Endothelial cell of umbilical vein (primary cell): Measurements from ENCODE around the gene RGS10. TPM values are rescaled to one million over a fixed set of nuclear protein-coding genes. Genes with fewer than 3 reads are reported as not detected.

Source experiments
- BruUV-seq: library from RNA; stranded (reverse); fragments of 400-500 nt; replicated peaks from 2 replicates; lab custom pipeline; 2021; lab: Mats Ljungman, UMichigan
- CTCF ChIA-PET: fragments of 300-600, 350-600 bp; sonication (Branson Sonifier 250); formaldehyde crosslinking; loops from one replicate; lab custom pipeline; 2021; ENCODE audit warnings: antibody characterized with exemption, inconsistent platforms; lab: Charles Lee
- POLR2A ChIA-PET: fragments of 300-600, 350-600 bp; sonication (Branson Sonifier 250); formaldehyde crosslinking; loops from one replicate; lab custom pipeline; 2021; ENCODE audit warnings: antibody characterized with exemption, inconsistent platforms; lab: Charles Lee
- DNase-seq: peaks from one replicate; pipeline ENCODE4 v3.0.0-alpha.2; 2011; ENCODE audit warnings: low read depth, low spot score
- FAIRE-seq: peaks from 2 replicates; lab custom pipeline; 2011; peaks lifted over from hg19 to GRCh38; lab: Jason Lieb, UNC
- H2AFZ ChIP-seq: 2 replicates; pipeline ENCODE4 v1.6.0; 2012; ENCODE audit warnings: low read depth, low read length, control low read depth, inconsistent platforms
- H3K27ac ChIP-seq: 2 replicates; pipeline ENCODE4 v1.5.1; 2011; ENCODE audit warnings: low read depth, mild to moderate bottlenecking, control low read depth, low read length, moderate library complexity; ENCODE audit not compliant: insufficient read depth
- H3K27me3 ChIP-seq, 2 experiments: 2 replicates each; pipeline versions ENCODE4 v1.6.0 to v1.6.1; 2011; ENCODE audit warnings: low read length in 2 of 2, mixed read lengths in 1 of 2; ENCODE audit not compliant: control insufficient read depth in 2 of 2, insufficient read depth in 2 of 2
- H3K36me3 ChIP-seq, 2 experiments: 2 replicates in 1 of 2; 3 replicates in 1 of 2; pipeline ENCODE4 v1.5.1; 2011; ENCODE audit warnings: low read length in 2 of 2, mild to moderate bottlenecking in 1 of 2, moderate library complexity in 1 of 2; ENCODE audit not compliant: control insufficient read depth in 2 of 2, insufficient read depth in 2 of 2; ENCODE audit errors: extremely low read depth in 1 of 2
- H3K4me1 ChIP-seq: 3 replicates; pipeline ENCODE4 v1.5.1; 2011; ENCODE audit warnings: mild to moderate bottlenecking, low read length; ENCODE audit not compliant: control insufficient read depth, insufficient read depth; ENCODE audit errors: extremely low read depth
- H3K4me2 ChIP-seq: 2 replicates; pipeline ENCODE4 v1.6.1; 2011; ENCODE audit warnings: low read length, control low read depth, mixed read lengths; ENCODE audit not compliant: insufficient read depth
- H3K4me3 ChIP-seq, 3 experiments: fragments of 200-600 bp in 1 of 3; sonication (generic), shearing (Covaris generic) in 1 of 3; replicated peaks in 1 of 3; 2 replicates each; pipeline ENCODE4 v1.5.1; 2011 to 2016; ENCODE audit warnings: control low read depth in 3 of 3, low read length in 3 of 3, mild to moderate bottlenecking in 2 of 3, inconsistent platforms in 1 of 3, low read depth in 1 of 3, moderate library complexity in 1 of 3; ENCODE audit not compliant: insufficient read depth in 1 of 3
- H3K79me2 ChIP-seq: 2 replicates; pipeline ENCODE4 v1.6.0; 2012; ENCODE audit warnings: low read length, inconsistent platforms; ENCODE audit not compliant: control insufficient read depth, insufficient read depth
- H3K9ac ChIP-seq: replicated peaks from 2 replicates; pipeline ENCODE3; 2011; ENCODE audit warnings: low read length, control low read depth; ENCODE audit not compliant: insufficient read depth; ENCODE audit errors: extremely low read depth
- H3K9me1 ChIP-seq: replicated peaks from 3 replicates; pipeline ENCODE4 v1.6.0; 2011; ENCODE audit warnings: mild to moderate bottlenecking, low read length; ENCODE audit not compliant: control insufficient read depth, insufficient read depth; ENCODE audit errors: extremely low read depth
- H3K9me3 ChIP-seq: replicated peaks from 2 replicates; pipeline ENCODE4 v1.5.1; 2012; ENCODE audit warnings: low read length, inconsistent platforms; ENCODE audit not compliant: control insufficient read depth, insufficient read depth
- H4K20me1 ChIP-seq: replicated peaks from 2 replicates; pipeline ENCODE3; 2011; ENCODE audit warnings: mild to moderate bottlenecking, low read length; ENCODE audit not compliant: control insufficient read depth, insufficient read depth; ENCODE audit errors: extremely low read depth
- EZH2 ChIP-seq: IDR thresholded peaks from 2 replicates; pipeline ENCODE4 v1.6.1; 2012; ENCODE audit warnings: borderline replicate concordance, low read depth, mild to moderate bottlenecking, moderate library complexity, low read length, inconsistent platforms; ENCODE audit not compliant: severe bottlenecking
- FOS ChIP-seq: IDR thresholded peaks from 2 replicates; pipeline ENCODE4 v1.6.1; 2011; ENCODE audit warnings: mild to moderate bottlenecking, low read length, moderate library complexity, borderline replicate concordance; ENCODE audit not compliant: insufficient read depth
- GATA2 ChIP-seq: IDR thresholded peaks from 2 replicates; pipeline ENCODE4 v1.7.0; 2011; ENCODE audit warnings: low read depth, mild to moderate bottlenecking, moderate library complexity, mixed read lengths, low read length; ENCODE audit not compliant: insufficient read length, insufficient read depth
- JUN ChIP-seq: IDR thresholded peaks from 2 replicates; pipeline ENCODE4 v1.6.1; 2011; ENCODE audit warnings: borderline replicate concordance, low read depth; ENCODE audit not compliant: insufficient read length, insufficient read depth
- MAX ChIP-seq: IDR thresholded peaks from 2 replicates; pipeline ENCODE4 v1.6.1; 2011; ENCODE audit not compliant: insufficient read depth, insufficient read length
- MYC ChIP-seq: IDR thresholded peaks from one replicate; pipeline ENCODE4 v1.6.1; 2011; ENCODE audit warnings: mild to moderate bottlenecking, low read depth, low read length
- POLR2A ChIP-seq: IDR thresholded peaks from 2 replicates; pipeline ENCODE4 v1.6.1; 2012; ENCODE audit warnings: low read depth, mild to moderate bottlenecking, control low read depth, low read length
- POLR2AphosphoS5 ChIP-seq: IDR thresholded peaks from 2 replicates; pipeline ENCODE4 v1.6.1; 2012; ENCODE audit warnings: low read depth, mild to moderate bottlenecking, control low read depth, low read length, moderate library complexity; ENCODE audit not compliant: insufficient read depth
- dilution Hi-C: fragments of 300-500 bp; cut with MboI; formaldehyde crosslinking; loops from one replicate; pipeline ENCODE4 v1.15.0; 2019; ENCODE audit warnings: low sequenced_read_pairs; ENCODE audit not compliant: extremely low pct_ligation_motif_present
- intact Hi-C: fragments of 100-400 bp; cut with micrococcal nuclease; formaldehyde crosslinking; loops from one replicate; pipeline ENCODE4 v1.10.0; 2022
- polyA plus RNA-seq, 4 experiments: library from polyadenylated mRNA; depleted of rRNA in 3 of 4; stranded (reverse) in 3 of 4; unstranded in 1 of 4; fragments of >200 nt; gene quantifications; 2 replicates each; pipeline versions ENCODE4 v1.2.1 to v1.2.3, GENCODE V29; 2011 to 2012; ENCODE audit warnings: missing spikeins in 1 of 4
- total RNA-seq: library from RNA; stranded (reverse); gene quantifications from 2 replicates; pipeline ENCODE4 v1.2.3, GENCODE V29; 2021
- TF ChIP-seq, protein P1 (sequence below), 2 donors: IDR thresholded peaks; 1 replicate in 1 of 2; 2 replicates in 1 of 2; pipeline ENCODE4 v1.5.1; 2011; ENCODE audit warnings: low read length in 2 of 2, mild to moderate bottlenecking in 2 of 2, moderate library complexity in 2 of 2, control low read depth in 1 of 2, inconsistent platforms in 1 of 2, low read depth in 1 of 2; ENCODE audit not compliant: insufficient read depth in 1 of 2; ENCODE audit errors: extremely low read depth in 1 of 2

Gene RGS10
- total and polyA plus RNA-seq, 2 donors (not counting 3 experiments of a cell fraction or from before 2014, with no cell fraction given) = 7.8 to 22.4 TPM

GRCh38 chr10:119491966-119492757 lies 50.4 kb downstream of the RGS10 start:
- no peak overlapping the region for H3K27ac ChIP-seq
- no peak overlapping the region for H3K4me2 ChIP-seq
- no peak overlapping the region for H3K9ac ChIP-seq
- no peaks in the 10 kb centered on the region for H3K9me3 ChIP-seq
- intact Hi-C loops = loop anchor here (5.0 kb wide), 1 partner anchor 355 kb away; no protein-coding TSS in a partner anchor
- H3K36me3 ChIP-seq = no peaks in the 10 kb centered on the region
- FAIRE-seq (no peak), DNase-seq (no peak)
- H3K27me3 ChIP-seq = no peaks in the 10 kb centered on the region
- TF ChIP-seq MAX (no peak), EZH2 (no peak), POLR2AphosphoS5 (no peak), GATA2 (no peak), MYC (no peak), JUN (no peak), POLR2A (no peak), FOS (no peak)
- TF ChIP-seq, protein P1, sequence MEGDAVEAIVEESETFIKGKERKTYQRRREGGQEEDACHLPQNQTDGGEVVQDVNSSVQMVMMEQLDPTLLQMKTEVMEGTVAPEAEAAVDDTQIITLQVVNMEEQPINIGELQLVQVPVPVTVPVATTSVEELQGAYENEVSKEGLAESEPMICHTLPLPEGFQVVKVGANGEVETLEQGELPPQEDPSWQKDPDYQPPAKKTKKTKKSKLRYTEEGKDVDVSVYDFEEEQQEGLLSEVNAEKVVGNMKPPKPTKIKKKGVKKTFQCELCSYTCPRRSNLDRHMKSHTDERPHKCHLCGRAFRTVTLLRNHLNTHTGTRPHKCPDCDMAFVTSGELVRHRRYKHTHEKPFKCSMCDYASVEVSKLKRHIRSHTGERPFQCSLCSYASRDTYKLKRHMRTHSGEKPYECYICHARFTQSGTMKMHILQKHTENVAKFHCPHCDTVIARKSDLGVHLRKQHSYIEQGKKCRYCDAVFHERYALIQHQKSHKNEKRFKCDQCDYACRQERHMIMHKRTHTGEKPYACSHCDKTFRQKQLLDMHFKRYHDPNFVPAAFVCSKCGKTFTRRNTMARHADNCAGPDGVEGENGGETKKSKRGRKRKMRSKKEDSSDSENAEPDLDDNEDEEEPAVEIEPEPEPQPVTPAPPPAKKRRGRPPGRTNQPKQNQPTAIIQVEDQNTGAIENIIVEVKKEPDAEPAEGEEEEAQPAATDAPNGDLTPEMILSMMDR (IDR thresholded peaks at IDR 0.05; ENCODE audit: extremely low read depth in 1 of 2, insufficient read depth in 1 of 2, low read depth in 1 of 2, low read length in 2 of 2) = no peak
- ChIA-PET POLR2A (interaction anchor here (0.7 kb wide), 1 partner anchor 402 kb away, joined by 3 read pairs; no protein-coding TSS in a partner anchor), CTCF (interaction anchor here (0.6 to 1.0 kb wide), 2 partner anchors 47 to 293 kb away, joined by 3 read pairs; no protein-coding TSS in a partner anchor)
- no peak overlapping the region for H2AFZ ChIP-seq
- BruUV-seq = no TSS peak
- dilution Hi-C loops = no loop called here
- no peaks in the 10 kb centered on the region for H4K20me1 ChIP-seq
- H3K4me1 ChIP-seq = no peaks in the 10 kb centered on the region
- no peaks in the 10 kb centered on the region for H3K9me1 ChIP-seq
- no peak overlapping the region for H3K4me3 ChIP-seq
- H3K79me2 ChIP-seq = no peaks in the 10 kb centered on the region
